Right atrium auricular region (tissue), 2 donors: ENCODE data around the gene C14orf119. TPM values are rescaled to one million over a fixed set of nuclear protein-coding genes. Genes with fewer than 3 reads are reported as not detected.

Experiments used
- DNase-seq: peaks from one replicate; pipeline ENCODE4 v3.0.0-alpha.2; 2019; ENCODE audit warnings: low spot score
- H3K27ac ChIP-seq, 2 donors: fragments of 200-600 bp; sonication (generic); 1 replicate in 1 of 2; 2 replicates in 1 of 2; pipeline ENCODE4 v1.5.1; 2016 to 2019
- H3K27me3 ChIP-seq, 2 donors: fragments of 200-600 bp; sonication (generic); one replicate each; pipeline versions ENCODE4 v1.5.1 to v1.6.0; 2017 to 2019
- H3K36me3 ChIP-seq: fragments of 200-600 bp; sonication (generic); one replicate; pipeline ENCODE4 v1.5.1; 2016
- H3K4me1 ChIP-seq, 2 donors: fragments of 200-600 bp; sonication (generic); one replicate each; pipeline versions ENCODE4 v1.5.1 to v1.6.0; 2017 to 2019
- H3K4me3 ChIP-seq, 2 donors: fragments of 200-600 bp; sonication (generic); 1 replicate in 1 of 2; 2 replicates in 1 of 2; pipeline ENCODE4 v1.5.1; 2017 to 2019; ENCODE audit warnings: mild to moderate bottlenecking in 1 of 2, moderate library complexity in 1 of 2
- H3K9me3 ChIP-seq, 2 donors: fragments of 200-600 bp; sonication (generic); one replicate each; pipeline ENCODE4 v1.5.1; 2019
- CTCF ChIP-seq, 2 donors: fragments of 200-600 bp; sonication (generic); IDR thresholded peaks; one replicate each; pipeline ENCODE4 v1.5.1; 2019; ENCODE audit warnings: antibody characterized with exemption in 2 of 2
- total RNA-seq, 2 donors: library from RNA; depleted of rRNA; stranded (reverse); fragments of >200 nt; gene quantifications; one replicate each; pipeline ENCODE4 v1.1.0, GENCODE V29; 2016

The C14orf119 gene
- total RNA-seq, 2 donors from 2014 or later = 13.5 to 23.7 TPM

- Histone ChIP-seq H3K27me3 (no peaks in the 10 kb centered on the region), H3K9me3 (no peaks in the 10 kb centered on the region), H3K36me3 (peaks cover 10% of the 10 kb centered on the region), H3K4me3 (no peak overlapping the region), H3K27ac (no peak overlapping the region), H3K4me1 (peaks cover 0 to 20% of the 10 kb centered on the region in 2 donors)
- TF ChIP-seq CTCF (IDR thresholded peaks at IDR 0.05) = no peak
- DNase-seq = no peak
Measured at GRCh38 chr14:23101986-23102625, 6.8 kb downstream of the C14orf119 start.

GRCh38 chr14:23102801-23103200 lies 7.5 kb downstream of the C14orf119 start:
- Histone ChIP-seq H3K27me3 (no peaks in the 10 kb centered on the region), H3K36me3 (peaks cover 8% of the 10 kb centered on the region), H3K4me3 (no peak overlapping the region), H3K9me3 (no peaks in the 10 kb centered on the region), H3K27ac (no peak overlapping the region), H3K4me1 (peaks cover 0 to 13% of the 10 kb centered on the region in 2 donors)
- peak; percentile 55 for DNase-seq
- no peak for TF ChIP-seq CTCF (IDR thresholded peaks at IDR 0.05)

GRCh38 chr14:23103581-23103980 lies 8.3 kb downstream of the C14orf119 start:
- H3K4me1 ChIP-seq = peaks cover 0 to 13% of the 10 kb centered on the region in 2 donors
- no peak for DNase-seq
- no peak for TF ChIP-seq CTCF (IDR thresholded peaks at IDR 0.05)

GRCh38 chr14:23104070-23104590 lies 8.8 kb downstream of the C14orf119 start:
- Histone ChIP-seq H3K27ac (no peak overlapping the region), H3K4me1 (peaks cover 0 to 10% of the 10 kb centered on the region in 2 donors), H3K27me3 (no peaks in the 10 kb centered on the region), H3K36me3 (no peaks in the 10 kb centered on the region), H3K4me3 (no peak overlapping the region), H3K9me3 (no peaks in the 10 kb centered on the region)
- DNase-seq = no peak
- TF ChIP-seq CTCF (IDR thresholded peaks at IDR 0.05) = no peak

More at GRCh38 chr14:23103581-23103980, 8.3 kb downstream of the C14orf119 start:
- no peaks in the 10 kb centered on the region for H3K9me3 ChIP-seq
- H3K27ac ChIP-seq = no peak overlapping the region
- H3K4me3 ChIP-seq = no peak overlapping the region
- H3K36me3 ChIP-seq = peaks cover under 1% of the 10 kb centered on the region
- H3K27me3 ChIP-seq = no peaks in the 10 kb centered on the region

- no peaks in the 10 kb centered on the region for H3K9me3 ChIP-seq
- TF ChIP-seq CTCF (IDR thresholded peaks at IDR 0.05) = no peak
- H3K4me1 ChIP-seq = peaks cover 0 to 3% of the 10 kb centered on the region in 2 donors
Measured at GRCh38 chr14:23104591-23105347, 9.5 kb downstream of the C14orf119 start, which contains the start of gene CIROP. Gene CIROP, minus strand, starts transcription at chr14:23104989. Its CDS starts 69 bp downstream, at chr14:23104920.

More at GRCh38 chr14:23104591-23105347, 9.5 kb downstream of the C14orf119 start, which contains the start of gene CIROP:
- Histone ChIP-seq H3K27me3 (no peaks in the 10 kb centered on the region), H3K27ac (no peak within 1 kb of the TSS), H3K4me3 (no peak within 1 kb of the TSS), H3K36me3 (no peaks in the 10 kb centered on the region)
- DNase-seq = peak; percentile 49
